HCT116 (cell line): ENCODE results near the gene TNNI3. TPM values are rescaled to one million over a fixed set of nuclear protein-coding genes. Genes with fewer than 3 reads are reported as not detected.
"Not testable (repeated sequence)": the region's sequence is repeated elsewhere in the genome, so short reads cannot be mapped to it uniquely, and the experiment has no call there.

Experiments
- ATAC-seq: fragments of 200-7000 bp; cut with Tn5 transposase; 2 replicates; pipeline ENCODE4 v1.9.1; 2020; ENCODE audit warnings: mild to moderate bottlenecking, moderate library complexity
- BruUV-seq: library from RNA; stranded (reverse); fragments of 400-500 nt; replicated peaks from 2 replicates; lab custom pipeline; 2021; lab: Mats Ljungman, UMichigan
- CTCF ChIA-PET: fragments of 300-600 bp; sonication (Branson Sonifier 250); formaldehyde crosslinking; loops from one replicate; lab custom pipeline; 2021; ENCODE audit warnings: antibody characterized with exemption; lab: Charles Lee
- POLR2A ChIA-PET: fragments of 300-600, 350-600 bp; sonication (Branson Sonifier 250); formaldehyde crosslinking; loops from one replicate; lab custom pipeline; 2021; ENCODE audit warnings: antibody characterized with exemption; lab: Charles Lee
- RAD21 ChIA-PET, 2 experiments: fragments of 300-600 bp; sonication (Branson Sonifier 250); formaldehyde crosslinking; loops; one replicate each; lab custom pipeline; 2023; ENCODE audit warnings: low total read pairs in 2 of 2; ENCODE audit not compliant: uncharacterized antibody in 2 of 2, unreplicated experiment in 2 of 2, low non-redundant PET in 1 of 2; lab: Charles Lee
- DNase-seq: peaks from one replicate; pipeline ENCODE4 v3.0.0-alpha.2; 2010; ENCODE audit warnings: low read depth, low spot score
- H2AFZ ChIP-seq: fragments of 200-600 bp; shearing (Covaris generic), sonication (generic); 2 replicates; pipeline ENCODE4 v1.6.1; 2017; ENCODE audit warnings: low read depth, mixed run types, mixed read lengths, antibody characterized with exemption, low read length; ENCODE audit not compliant: poor library complexity, severe bottlenecking
- H3K27ac ChIP-seq: 2 replicates; pipeline ENCODE4 v1.5.1; 2012; ENCODE audit warnings: low read depth, low read length
- H3K27me3 ChIP-seq: fragments of 200-600 bp; sonication (generic); 2 replicates; pipeline ENCODE4 v1.6.1; 2016; ENCODE audit warnings: mixed run types, low read length, mixed read lengths; ENCODE audit not compliant: insufficient read depth
- H3K36me3 ChIP-seq, 2 experiments: fragments of 200-500 bp in 1 of 2; fragments of 200-600 bp in 1 of 2; sonication (Bioruptor generic) in 1 of 2; sonication (generic) in 1 of 2; 2 replicates each; pipeline versions ENCODE4 v1.5.1 to v1.6.1; 2014 to 2016; ENCODE audit warnings: low read length in 2 of 2, inconsistent platforms in 1 of 2, mixed read lengths in 1 of 2, mixed run types in 1 of 2; ENCODE audit not compliant: insufficient read depth in 2 of 2, control insufficient read depth in 1 of 2
- H3K4me1 ChIP-seq, 2 experiments: fragments of 200-600 bp in 1 of 2; sonication (generic) in 1 of 2; 2 replicates each; pipeline versions ENCODE4 v1.5.1 to v1.6.1; 2012 to 2017; ENCODE audit warnings: low read length in 2 of 2, inconsistent platforms in 1 of 2, mild to moderate bottlenecking in 1 of 2, mixed read lengths in 1 of 2, mixed run types in 1 of 2, moderate library complexity in 1 of 2; ENCODE audit not compliant: insufficient read depth in 2 of 2, control insufficient read depth in 1 of 2
- H3K4me2 ChIP-seq: fragments of 200-600 bp; sonication (generic); 2 replicates; pipeline ENCODE4 v1.6.1; 2017; ENCODE audit warnings: mixed run types, low read length, mixed read lengths
- H3K4me3 ChIP-seq, 2 experiments: fragments of 200-600 bp in 1 of 2; sonication (generic) in 1 of 2; replicated peaks in 1 of 2; 2 replicates each; pipeline ENCODE4 v1.5.1; 2011 to 2016; ENCODE audit warnings: low read length in 2 of 2, control low read depth in 1 of 2, low read depth in 1 of 2, mild to moderate bottlenecking in 1 of 2, mixed read lengths in 1 of 2, mixed run types in 1 of 2
- H3K79me2 ChIP-seq: fragments of 200-600 bp; sonication (generic); 2 replicates; pipeline ENCODE4 v1.6.1; 2017; ENCODE audit warnings: mild to moderate bottlenecking, mixed run types, low read length, moderate library complexity, mixed read lengths; ENCODE audit not compliant: insufficient read depth
- H3K9ac ChIP-seq: fragments of 200-600 bp; sonication (generic); 2 replicates; pipeline ENCODE4 v1.6.1; 2016; ENCODE audit warnings: low read length, mixed read lengths
- H3K9me2 ChIP-seq: fragments of 200-600 bp; sonication (generic), shearing (Covaris generic); 2 replicates; pipeline ENCODE4 v1.6.1; 2017; ENCODE audit warnings: mixed run types, mild to moderate bottlenecking, moderate library complexity; ENCODE audit not compliant: insufficient read depth
- H3K9me3 ChIP-seq, 2 experiments: fragments of 200-500 bp in 1 of 2; fragments of 200-600 bp in 1 of 2; sonication (Bioruptor generic) in 1 of 2; sonication (generic) in 1 of 2; 2 replicates each; pipeline ENCODE4 v1.6.1; 2014 to 2017; ENCODE audit warnings: low read length in 2 of 2, mixed read lengths in 2 of 2, inconsistent platforms in 1 of 2, low read depth in 1 of 2, mild to moderate bottlenecking in 1 of 2, mixed run types in 1 of 2, moderate library complexity in 1 of 2; ENCODE audit not compliant: control insufficient read depth in 1 of 2, insufficient read depth in 1 of 2
- H4K20me1 ChIP-seq: fragments of 200-600 bp; sonication (generic), shearing (Covaris generic); 2 replicates; pipeline ENCODE4 v1.6.1; 2017; ENCODE audit warnings: mixed run types, mild to moderate bottlenecking, moderate library complexity; ENCODE audit not compliant: insufficient read depth
- CTCF ChIP-seq, 3 experiments: fragments of 200-600 bp in 1 of 3; sonication (generic) in 1 of 3; IDR thresholded peaks in 2 of 3; conservative IDR thresholded peaks in 1 of 3; 2 replicates each; pipeline ENCODE4 v1.5.1; 2012 to 2017; ENCODE audit warnings: low read depth in 2 of 3, low read length in 2 of 3, antibody characterized with exemption in 1 of 3, borderline replicate concordance in 1 of 3, control low read depth in 1 of 3, mild to moderate bottlenecking in 1 of 3, mixed read lengths in 1 of 3, mixed run types in 1 of 3, moderate library complexity in 1 of 3; ENCODE audit not compliant: insufficient read depth in 1 of 3
- RAD21 ChIP-seq: IDR thresholded peaks from 2 replicates; pipeline ENCODE4 v1.6.1; 2012; ENCODE audit warnings: low read depth, mild to moderate bottlenecking
- SP1 ChIP-seq: IDR thresholded peaks from 2 replicates; pipeline ENCODE4 v1.6.1; 2012; ENCODE audit warnings: low read depth
- ZBTB33 ChIP-seq: IDR thresholded peaks from 2 replicates; pipeline ENCODE4 v1.6.1; 2011; ENCODE audit warnings: mild to moderate bottlenecking, low read length, moderate library complexity; ENCODE audit not compliant: insufficient replicate concordance; ENCODE audit errors: extremely low read depth
- intact Hi-C: fragments of 100-400 bp; cut with micrococcal nuclease; formaldehyde crosslinking; loops from 2 replicates; pipeline ENCODE4 v1.10.0; 2022
- total RNA-seq: library from RNA; stranded (reverse); gene quantifications from one replicate; pipeline ENCODE4 v1.2.1, GENCODE V29; 2021; ENCODE audit not compliant: unreplicated experiment

TNNI3 gene
- total RNA-seq, 1 experiment from 2014 or later, result 42.1 TPM

- TF ChIP-seq ZBTB33 (no peak), RAD21 (no peak), SP1 (peak; percentile 86)
Observed at GRCh38 chr19:55206664-55207500, 49.4 kb upstream of the TNNI3 start (continued).

GRCh38 chr19:55202199-55202598, 44.7 kb upstream of the TNNI3 start:
- H3K27ac ChIP-seq, intact Hi-C loops, H3K27me3 ChIP-seq, POLR2A ChIA-PET, RAD21 ChIA-PET, H3K4me3 ChIP-seq, H3K36me3 ChIP-seq, H4K20me1 ChIP-seq, H3K4me2 ChIP-seq, ATAC-seq, H3K79me2 ChIP-seq, DNase-seq, H3K9me2 ChIP-seq, H2AFZ ChIP-seq, H3K9ac ChIP-seq, H3K9me3 ChIP-seq, BruUV-seq: not testable (repeated sequence)
- peaks cover 4 to 15% of the 10 kb centered on the region in 2 experiments for H3K4me1 ChIP-seq
- TF ChIP-seq RAD21, result 0 out of 2 replicates have a peak, but pooled peaks have one; percentile 15
- 0 out of 6 replicates have a peak, but pooled peaks of 2 of the 3 experiments have one; percentile 18 to 24 for TF ChIP-seq CTCF (IDR thresholded peaks at IDR 0.05 in 2 of 3, conservative IDR thresholded peaks at IDR 0.05 in 1 of 3; ENCODE audit: borderline replicate concordance in 1 of 3, insufficient read depth in 1 of 3, low read depth in 2 of 3, low read length in 2 of 3)
- CTCF ChIA-PET, result interaction anchor here (0.6 kb wide), 1 partner anchor 56 kb away, joined by 5 read pairs; no protein-coding TSS in a partner anchor
